WTC11 (cell line): ENCODE measurements around the gene USP51. TPM values are rescaled to one million over a fixed set of nuclear protein-coding genes. Genes with fewer than 3 reads are reported as not detected.
"Not testable (repeated sequence)": the region's sequence is repeated elsewhere in the genome, so short reads cannot be mapped to it uniquely, and the experiment has no call there.

ENCODE experiments used
- ATAC-seq: fragments of 200-7000 bp; cut with Tn5 transposase; 2 replicates; pipeline ENCODE4 v1.10.0; 2021; ENCODE audit warnings: mild to moderate bottlenecking, moderate library complexity
- CTCF ChIA-PET: fragments of 300-600 bp; sonication (Branson Sonifier 250); formaldehyde crosslinking; loops from one replicate; lab custom pipeline; 2021; ENCODE audit warnings: antibody characterized with exemption; lab: Charles Lee
- POLR2A ChIA-PET: fragments of 350-600 bp; sonication (Branson Sonifier 250); formaldehyde crosslinking; loops from one replicate; lab custom pipeline; 2021; ENCODE audit warnings: antibody characterized with exemption; lab: Charles Lee
- DNase-seq: peaks from one replicate; pipeline ENCODE4 v3.0.0; 2021; ENCODE audit warnings: low spot score
- H3K27ac Mint-ChIP-seq: 2 replicates; pipeline ENCODE4 v1.8.0; 2021; ENCODE audit warnings: mixed read lengths
- H3K27me3 Mint-ChIP-seq: 2 replicates; pipeline ENCODE4 v1.8.0; 2021; ENCODE audit warnings: low read depth, mild to moderate bottlenecking, moderate library complexity, mixed read lengths
- H3K36me3 Mint-ChIP-seq: 2 replicates; pipeline ENCODE4 v1.8.0; 2021; ENCODE audit warnings: mixed read lengths
- H3K4me1 Mint-ChIP-seq: 2 replicates; pipeline ENCODE4 v1.8.0; 2022; ENCODE audit warnings: mixed read lengths
- H3K4me3 Mint-ChIP-seq: 2 replicates; pipeline ENCODE4 v1.8.0; 2021; ENCODE audit warnings: mild to moderate bottlenecking, moderate library complexity, mixed read lengths
- H3K9me3 Mint-ChIP-seq: 2 replicates; pipeline ENCODE4 v1.8.0; 2021; ENCODE audit warnings: mixed read lengths
- ATF6 ChIP-seq: sonication (generic); formaldehyde crosslinking; IDR thresholded peaks from 2 replicates; pipeline ENCODE4 v1.8.1; 2023; ENCODE audit warnings: mild to moderate bottlenecking, missing genetic modification reagents
- GABPB1 ChIP-seq: sonication (generic); formaldehyde crosslinking; IDR thresholded peaks from 2 replicates; pipeline ENCODE4 v1.8.1; 2023; ENCODE audit warnings: mild to moderate bottlenecking, missing genetic modification reagents
- JUN ChIP-seq: sonication (generic); formaldehyde crosslinking; IDR thresholded peaks from 2 replicates; pipeline ENCODE4 v1.8.0; 2023; ENCODE audit warnings: mild to moderate bottlenecking, missing genetic modification reagents
- MXD4 ChIP-seq: fragments of 250-450 bp; sonication (Bioruptor Pico); IDR thresholded peaks from 2 replicates; pipeline ENCODE4 v1.8.0; 2021; ENCODE audit warnings: mild to moderate bottlenecking, moderate library complexity, borderline replicate concordance
- MYBL2 ChIP-seq: sonication (generic); formaldehyde crosslinking; IDR thresholded peaks from 2 replicates; pipeline ENCODE4 v1.8.1; 2023; ENCODE audit warnings: mild to moderate bottlenecking, moderate library complexity, missing genetic modification reagents
- NFE2L1 ChIP-seq: sonication (generic); formaldehyde crosslinking; IDR thresholded peaks from 2 replicates; pipeline ENCODE4 v1.8.1; 2023; ENCODE audit warnings: missing genetic modification reagents
- NR1H2 ChIP-seq: sonication (generic); formaldehyde crosslinking; IDR thresholded peaks from 2 replicates; pipeline ENCODE4 v1.9.0; 2021; ENCODE audit warnings: mild to moderate bottlenecking, moderate library complexity, missing genetic modification reagents
- NR2C2 ChIP-seq: sonication (generic); formaldehyde crosslinking; IDR thresholded peaks from 2 replicates; pipeline ENCODE4 v1.8.0; 2022; ENCODE audit warnings: mild to moderate bottlenecking, missing genetic modification reagents
- SMAD3 ChIP-seq: sonication (generic); formaldehyde crosslinking; IDR thresholded peaks from 2 replicates; pipeline ENCODE4 v1.8.0; 2022; ENCODE audit warnings: missing genetic modification reagents, mild to moderate bottlenecking, borderline replicate concordance
- SMAD4 ChIP-seq: sonication (generic); formaldehyde crosslinking; IDR thresholded peaks from 2 replicates; pipeline ENCODE4 v1.8.0; 2022; ENCODE audit warnings: mild to moderate bottlenecking, missing genetic modification reagents
- SP1 ChIP-seq: sonication (generic); formaldehyde crosslinking; conservative IDR thresholded peaks from 2 replicates; pipeline ENCODE4 v1.8.1; 2022; ENCODE audit warnings: missing genetic modification reagents
- ZNF138 ChIP-seq: sonication (generic); formaldehyde crosslinking; conservative IDR thresholded peaks from 2 replicates; pipeline ENCODE4 v1.8.1; 2022; ENCODE audit warnings: mild to moderate bottlenecking, moderate library complexity, missing genetic modification reagents
- ZNF219 ChIP-seq: sonication (generic); formaldehyde crosslinking; IDR thresholded peaks from 2 replicates; pipeline ENCODE4 v1.8.0; 2023; ENCODE audit warnings: missing genetic modification reagents, mild to moderate bottlenecking, borderline replicate concordance
- ZNF232 ChIP-seq: sonication (generic); formaldehyde crosslinking; IDR thresholded peaks from 2 replicates; pipeline ENCODE4 v1.8.0; 2022; ENCODE audit warnings: mild to moderate bottlenecking, missing genetic modification reagents
- ZNF263 ChIP-seq: sonication (generic); formaldehyde crosslinking; IDR thresholded peaks from 2 replicates; pipeline ENCODE4 v1.8.1; 2022; ENCODE audit warnings: low read depth, mild to moderate bottlenecking, moderate library complexity, missing genetic modification reagents
- total RNA-seq: library from RNA; stranded (reverse); gene quantifications from 3 replicates; pipeline ENCODE4 v1.2.3, GENCODE V29; 2021
- TF ChIP-seq, protein P1 (sequence below): sonication (generic); formaldehyde crosslinking; IDR thresholded peaks from 2 replicates; pipeline ENCODE4 v1.8.1; 2023; ENCODE audit warnings: mild to moderate bottlenecking, missing genetic modification reagents, moderate library complexity
- TF ChIP-seq, protein P2 (sequence below): sonication (generic); formaldehyde crosslinking; IDR thresholded peaks from 2 replicates; pipeline ENCODE4 v1.8.0; 2023; ENCODE audit warnings: missing genetic modification reagents, mild to moderate bottlenecking, borderline replicate concordance

Gene USP51
- total RNA-seq, 1 experiment from 2014 or later = 6.5 TPM

DNA sequence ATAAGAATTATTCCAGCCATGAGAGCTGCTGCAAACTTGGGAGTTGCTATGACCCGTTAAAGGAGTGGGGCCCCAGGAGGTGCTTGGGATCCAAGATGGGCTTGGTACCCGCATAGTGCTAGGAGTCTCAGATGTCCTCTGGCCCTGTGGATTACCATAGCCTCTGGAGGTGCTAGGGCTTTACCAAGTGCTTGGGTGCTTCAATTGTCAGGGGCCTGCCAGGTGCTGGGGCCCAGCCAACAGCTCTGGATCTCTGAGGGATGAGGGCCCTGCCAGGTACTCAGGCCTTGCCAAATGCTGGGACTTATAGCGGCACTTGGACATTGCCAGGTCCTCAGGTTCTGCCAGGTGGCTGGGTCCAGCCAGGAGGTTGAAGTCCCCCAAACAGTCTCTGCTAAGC, 32.0 kb upstream of the USP51 start:
- ChIA-PET CTCF (no interaction called here), POLR2A (no interaction called here)
- ATAC-seq (no peak), DNase-seq (no peak)
- no peaks in the 10 kb centered on the region for H3K9me3 Mint-ChIP-seq
- H3K27ac Mint-ChIP-seq = no peak overlapping the region
- H3K4me3 Mint-ChIP-seq = no peak overlapping the region
- no peak for TF ChIP-seq NR2C2 (CRISPR knock-in tag)
- TF ChIP-seq ZNF232 = no peak
- no peak for TF ChIP-seq ZNF219 (CRISPR knock-in tag)
- no peak for TF ChIP-seq NFE2L1 (CRISPR knock-in tag)
- no peak for TF ChIP-seq SP1
- no peak for TF ChIP-seq MYBL2 (CRISPR knock-in tag)
- TF ChIP-seq, protein P1, sequence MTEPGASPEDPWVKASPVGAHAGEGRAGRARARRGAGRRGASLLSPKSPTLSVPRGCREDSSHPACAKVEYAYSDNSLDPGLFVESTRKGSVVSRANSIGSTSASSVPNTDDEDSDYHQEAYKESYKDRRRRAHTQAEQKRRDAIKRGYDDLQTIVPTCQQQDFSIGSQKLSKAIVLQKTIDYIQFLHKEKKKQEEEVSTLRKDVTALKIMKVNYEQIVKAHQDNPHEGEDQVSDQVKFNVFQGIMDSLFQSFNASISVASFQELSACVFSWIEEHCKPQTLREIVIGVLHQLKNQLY = no peak
- no peak for TF ChIP-seq GABPB1 (CRISPR knock-in tag)
- TF ChIP-seq NR1H2 (CRISPR knock-in tag) = no peak
- TF ChIP-seq SMAD3 (CRISPR knock-in tag) = no peak
- TF ChIP-seq, protein P2, sequence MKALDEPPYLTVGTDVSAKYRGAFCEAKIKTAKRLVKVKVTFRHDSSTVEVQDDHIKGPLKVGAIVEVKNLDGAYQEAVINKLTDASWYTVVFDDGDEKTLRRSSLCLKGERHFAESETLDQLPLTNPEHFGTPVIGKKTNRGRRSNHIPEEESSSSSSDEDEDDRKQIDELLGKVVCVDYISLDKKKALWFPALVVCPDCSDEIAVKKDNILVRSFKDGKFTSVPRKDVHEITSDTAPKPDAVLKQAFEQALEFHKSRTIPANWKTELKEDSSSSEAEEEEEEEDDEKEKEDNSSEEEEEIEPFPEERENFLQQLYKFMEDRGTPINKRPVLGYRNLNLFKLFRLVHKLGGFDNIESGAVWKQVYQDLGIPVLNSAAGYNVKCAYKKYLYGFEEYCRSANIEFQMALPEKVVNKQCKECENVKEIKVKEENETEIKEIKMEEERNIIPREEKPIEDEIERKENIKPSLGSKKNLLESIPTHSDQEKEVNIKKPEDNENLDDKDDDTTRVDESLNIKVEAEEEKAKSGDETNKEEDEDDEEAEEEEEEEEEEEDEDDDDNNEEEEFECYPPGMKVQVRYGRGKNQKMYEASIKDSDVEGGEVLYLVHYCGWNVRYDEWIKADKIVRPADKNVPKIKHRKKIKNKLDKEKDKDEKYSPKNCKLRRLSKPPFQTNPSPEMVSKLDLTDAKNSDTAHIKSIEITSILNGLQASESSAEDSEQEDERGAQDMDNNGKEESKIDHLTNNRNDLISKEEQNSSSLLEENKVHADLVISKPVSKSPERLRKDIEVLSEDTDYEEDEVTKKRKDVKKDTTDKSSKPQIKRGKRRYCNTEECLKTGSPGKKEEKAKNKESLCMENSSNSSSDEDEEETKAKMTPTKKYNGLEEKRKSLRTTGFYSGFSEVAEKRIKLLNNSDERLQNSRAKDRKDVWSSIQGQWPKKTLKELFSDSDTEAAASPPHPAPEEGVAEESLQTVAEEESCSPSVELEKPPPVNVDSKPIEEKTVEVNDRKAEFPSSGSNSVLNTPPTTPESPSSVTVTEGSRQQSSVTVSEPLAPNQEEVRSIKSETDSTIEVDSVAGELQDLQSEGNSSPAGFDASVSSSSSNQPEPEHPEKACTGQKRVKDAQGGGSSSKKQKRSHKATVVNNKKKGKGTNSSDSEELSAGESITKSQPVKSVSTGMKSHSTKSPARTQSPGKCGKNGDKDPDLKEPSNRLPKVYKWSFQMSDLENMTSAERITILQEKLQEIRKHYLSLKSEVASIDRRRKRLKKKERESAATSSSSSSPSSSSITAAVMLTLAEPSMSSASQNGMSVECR = no peak
- no peak for TF ChIP-seq JUN (CRISPR knock-in tag)
- no peak for TF ChIP-seq ZNF263
- no peak for TF ChIP-seq MXD4 (CRISPR knock-in tag)
- no peak for TF ChIP-seq ZNF138
- no peak for TF ChIP-seq SMAD4 (CRISPR knock-in tag)
- no peak for TF ChIP-seq ATF6 (CRISPR knock-in tag)
- H3K4me1 Mint-ChIP-seq = peaks cover 4% of the 10 kb centered on the region; the same call in 1 of the 2 replicates
- H3K36me3 Mint-ChIP-seq = no peaks in the 10 kb centered on the region
- peaks cover 8% of the 10 kb centered on the region for H3K27me3 Mint-ChIP-seq

- DNase-seq, H3K9me3 Mint-ChIP-seq, H3K4me1 Mint-ChIP-seq, H3K4me3 Mint-ChIP-seq, CTCF ChIA-PET, H3K27ac Mint-ChIP-seq, POLR2A ChIA-PET, H3K36me3 Mint-ChIP-seq, H3K27me3 Mint-ChIP-seq: not testable (repeated sequence)
- ATAC-seq = peak; percentile 94
Measured at GRCh38 chrX:55516794-55517481, 27.3 kb upstream of the USP51 start.

GRCh38 chrX:55513045-55513737, 23.5 kb upstream of the USP51 start:
- H3K27me3 Mint-ChIP-seq, POLR2A ChIA-PET, CTCF ChIA-PET, DNase-seq, H3K9me3 Mint-ChIP-seq, H3K27ac Mint-ChIP-seq, H3K36me3 Mint-ChIP-seq, H3K4me1 Mint-ChIP-seq, H3K4me3 Mint-ChIP-seq, ATAC-seq: not testable (repeated sequence)

GRCh38 chrX:55508410-55509152, 18.9 kb upstream of the USP51 start:
- H3K27me3 Mint-ChIP-seq, H3K4me3 Mint-ChIP-seq, POLR2A ChIA-PET, H3K4me1 Mint-ChIP-seq, CTCF ChIA-PET, H3K27ac Mint-ChIP-seq, H3K9me3 Mint-ChIP-seq, DNase-seq, H3K36me3 Mint-ChIP-seq: not testable (repeated sequence)
- peak; percentile 90 for ATAC-seq

DNA sequence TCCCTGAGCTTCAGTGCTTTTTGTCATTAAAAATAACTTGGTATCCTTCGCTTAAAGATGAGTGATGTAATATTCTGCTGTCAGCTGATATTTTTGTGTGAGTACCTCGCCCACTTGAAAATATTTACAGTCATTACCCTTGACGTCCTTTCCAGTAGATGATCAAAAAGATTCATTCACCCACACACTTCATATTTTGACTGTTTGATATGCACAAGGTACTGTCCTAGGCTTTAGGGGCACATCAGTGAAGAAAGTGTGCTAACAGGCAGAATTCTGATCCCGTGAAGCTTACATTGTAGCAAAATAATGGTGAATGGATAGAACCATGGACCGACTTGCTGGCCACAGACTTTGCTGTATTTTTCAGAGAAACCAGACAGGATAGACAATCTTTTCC, 18.1 kb upstream of the USP51 start:
- H3K36me3 Mint-ChIP-seq, CTCF ChIA-PET, H3K4me1 Mint-ChIP-seq, ATAC-seq, POLR2A ChIA-PET, H3K27ac Mint-ChIP-seq, H3K9me3 Mint-ChIP-seq, DNase-seq, H3K27me3 Mint-ChIP-seq, H3K4me3 Mint-ChIP-seq: not testable (repeated sequence)
